ENCODE measurements around the gene EXOC8. TPM values are rescaled to one million over a fixed set of nuclear protein-coding genes. Genes with fewer than 3 reads are reported as not detected.
"Not testable (repeated sequence)": the region's sequence is repeated elsewhere in the genome, so short reads cannot be mapped to it uniquely, and the experiment has no call there.

EXOC8 gene
- total RNA-seq, 1 donor, result 16.3 TPM

- no peaks in the 10 kb centered on the region for H3K27me3 ChIP-seq (ENCODE audit: insufficient read depth, low read length)
- no peak overlapping the region for H2AFZ ChIP-seq (ENCODE audit: low read length)
- TF ChIP-seq, protein P1, sequence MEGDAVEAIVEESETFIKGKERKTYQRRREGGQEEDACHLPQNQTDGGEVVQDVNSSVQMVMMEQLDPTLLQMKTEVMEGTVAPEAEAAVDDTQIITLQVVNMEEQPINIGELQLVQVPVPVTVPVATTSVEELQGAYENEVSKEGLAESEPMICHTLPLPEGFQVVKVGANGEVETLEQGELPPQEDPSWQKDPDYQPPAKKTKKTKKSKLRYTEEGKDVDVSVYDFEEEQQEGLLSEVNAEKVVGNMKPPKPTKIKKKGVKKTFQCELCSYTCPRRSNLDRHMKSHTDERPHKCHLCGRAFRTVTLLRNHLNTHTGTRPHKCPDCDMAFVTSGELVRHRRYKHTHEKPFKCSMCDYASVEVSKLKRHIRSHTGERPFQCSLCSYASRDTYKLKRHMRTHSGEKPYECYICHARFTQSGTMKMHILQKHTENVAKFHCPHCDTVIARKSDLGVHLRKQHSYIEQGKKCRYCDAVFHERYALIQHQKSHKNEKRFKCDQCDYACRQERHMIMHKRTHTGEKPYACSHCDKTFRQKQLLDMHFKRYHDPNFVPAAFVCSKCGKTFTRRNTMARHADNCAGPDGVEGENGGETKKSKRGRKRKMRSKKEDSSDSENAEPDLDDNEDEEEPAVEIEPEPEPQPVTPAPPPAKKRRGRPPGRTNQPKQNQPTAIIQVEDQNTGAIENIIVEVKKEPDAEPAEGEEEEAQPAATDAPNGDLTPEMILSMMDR (IDR thresholded peaks at IDR 0.05; ENCODE audit: extremely low read depth, low read depth, low read length), result no peak
- peaks cover 24% of the 10 kb centered on the region for H3K36me3 ChIP-seq (ENCODE audit: insufficient read depth, low read length)
- no peak overlapping the region for H3K4me2 ChIP-seq (ENCODE audit: insufficient read depth, low read length)
- no peaks in the 10 kb centered on the region for H3K9me3 ChIP-seq (ENCODE audit: low read depth, low read length)
- H3K79me2 ChIP-seq (ENCODE audit: insufficient read depth, low read length), result no peaks in the 10 kb centered on the region
- no peak for DNase-seq (ENCODE audit: insufficient read length, low spot score, missing footprints)
- no peaks in the 10 kb centered on the region for H4K20me1 ChIP-seq (ENCODE audit: insufficient read depth, low read length)
- no peak overlapping the region for H3K27ac ChIP-seq (ENCODE audit: low read depth, low read length)
- H3K4me1 ChIP-seq (ENCODE audit: insufficient read depth, low read length), result peaks cover 17% of the 10 kb centered on the region
- H3K4me3 ChIP-seq (ENCODE audit: insufficient read depth, low read length), result no peak overlapping the region
Observed at GRCh38 chr1:231355171-231355570, 17.5 kb upstream of the EXOC8 start.

GRCh38 chr1:231354330-231355020 is 16.8 kb upstream of the EXOC8 start:
- Histone ChIP-seq H3K27ac (ENCODE audit: low read depth, low read length) (no peak overlapping the region), H3K9me3 (ENCODE audit: low read depth, low read length) (no peaks in the 10 kb centered on the region), H2AFZ (ENCODE audit: low read length) (no peak overlapping the region), H3K27me3 (ENCODE audit: insufficient read depth, low read length) (no peaks in the 10 kb centered on the region), H3K79me2 (ENCODE audit: insufficient read depth, low read length) (no peaks in the 10 kb centered on the region), H4K20me1 (ENCODE audit: insufficient read depth, low read length) (no peaks in the 10 kb centered on the region), H3K4me3 (ENCODE audit: insufficient read depth, low read length) (no peak overlapping the region), H3K4me2 (ENCODE audit: insufficient read depth, low read length) (no peak overlapping the region), H3K36me3 (ENCODE audit: insufficient read depth, low read length) (peaks cover 29% of the 10 kb centered on the region), H3K4me1 (ENCODE audit: insufficient read depth, low read length) (peaks cover 15% of the 10 kb centered on the region)
- DNase-seq (ENCODE audit: insufficient read length, low spot score, missing footprints), result no peak
- TF ChIP-seq, protein P1 (IDR thresholded peaks at IDR 0.05; ENCODE audit: extremely low read depth, low read depth, low read length), result no peak

GRCh38 chr1:231353086-231353485 is 15.4 kb upstream of the EXOC8 start:
- no peaks in the 10 kb centered on the region for H4K20me1 ChIP-seq (ENCODE audit: insufficient read depth, low read length)
- H3K4me1 ChIP-seq (ENCODE audit: insufficient read depth, low read length), result peaks cover 8% of the 10 kb centered on the region
- DNase-seq (ENCODE audit: insufficient read length, low spot score, missing footprints), result no peak
- H3K27ac ChIP-seq (ENCODE audit: low read depth, low read length), result no peak overlapping the region
- H3K79me2 ChIP-seq (ENCODE audit: insufficient read depth, low read length), result peaks cover under 1% of the 10 kb centered on the region
- TF ChIP-seq, protein P1 (IDR thresholded peaks at IDR 0.05; ENCODE audit: extremely low read depth, low read depth, low read length), result no peak
- no peaks in the 10 kb centered on the region for H3K9me3 ChIP-seq (ENCODE audit: low read depth, low read length)
- H3K4me2 ChIP-seq (ENCODE audit: insufficient read depth, low read length), result no peak overlapping the region
- H3K27me3 ChIP-seq (ENCODE audit: insufficient read depth, low read length), result no peaks in the 10 kb centered on the region
- H2AFZ ChIP-seq (ENCODE audit: low read length), result no peak overlapping the region
- H3K36me3 ChIP-seq (ENCODE audit: insufficient read depth, low read length), result peaks cover 41% of the 10 kb centered on the region
- no peak overlapping the region for H3K4me3 ChIP-seq (ENCODE audit: insufficient read depth, low read length)

- Histone ChIP-seq H3K27ac (ENCODE audit: low read depth, low read length) (no peak overlapping the region), H3K79me2 (ENCODE audit: insufficient read depth, low read length) (peaks cover 3% of the 10 kb centered on the region)
Observed at GRCh38 chr1:231351816-231352215, 14.2 kb upstream of the EXOC8 start.

GRCh38 chr1:231348856-231349255 is 11.2 kb upstream of the EXOC8 start:
- H3K79me2 ChIP-seq (ENCODE audit: insufficient read depth, low read length); H4K20me1 ChIP-seq (ENCODE audit: insufficient read depth, low read length); H2AFZ ChIP-seq (ENCODE audit: low read length); H3K27me3 ChIP-seq (ENCODE audit: insufficient read depth, low read length); H3K4me1 ChIP-seq (ENCODE audit: insufficient read depth, low read length); DNase-seq (ENCODE audit: insufficient read length, low spot score, missing footprints); H3K9me3 ChIP-seq (ENCODE audit: low read depth, low read length); H3K4me3 ChIP-seq (ENCODE audit: insufficient read depth, low read length); H3K27ac ChIP-seq (ENCODE audit: low read depth, low read length); H3K4me2 ChIP-seq (ENCODE audit: insufficient read depth, low read length): not testable (repeated sequence)
- H3K36me3 ChIP-seq (ENCODE audit: insufficient read depth, low read length), result peaks cover 47% of the 10 kb centered on the region

More at GRCh38 chr1:231351816-231352215, 14.2 kb upstream of the EXOC8 start:
- H4K20me1 ChIP-seq (ENCODE audit: insufficient read depth, low read length), result peaks cover 2% of the 10 kb centered on the region
- H3K27me3 ChIP-seq (ENCODE audit: insufficient read depth, low read length), result no peaks in the 10 kb centered on the region
- H3K4me1 ChIP-seq (ENCODE audit: insufficient read depth, low read length), result peaks cover 6% of the 10 kb centered on the region
- TF ChIP-seq, protein P1 (IDR thresholded peaks at IDR 0.05; ENCODE audit: extremely low read depth, low read depth, low read length), result no peak
- no peak overlapping the region for H3K4me3 ChIP-seq (ENCODE audit: insufficient read depth, low read length)
- H3K9me3 ChIP-seq (ENCODE audit: low read depth, low read length), result no peaks in the 10 kb centered on the region
- H3K4me2 ChIP-seq (ENCODE audit: insufficient read depth, low read length), result no peak overlapping the region
- H2AFZ ChIP-seq (ENCODE audit: low read length), result no peak overlapping the region
- DNase-seq (ENCODE audit: insufficient read length, low spot score, missing footprints), result no peak
- H3K36me3 ChIP-seq (ENCODE audit: insufficient read depth, low read length), result peaks cover 47% of the 10 kb centered on the region

Measured in osteoblast (primary cell).